Sigmoid colon (tissue), 4 donors: Measurements from ENCODE around the gene GPANK1.

Experiments used
- CTCF ChIP-seq, 4 experiments: fragments of 450-650 bp in 3 of 4; fragments of 200-600 bp in 1 of 4; IDR thresholded peaks; one replicate each; pipeline ENCODE4 v1.5.1; 2016 to 2019; ENCODE audit warnings: antibody characterized with exemption in 4 of 4, mild to moderate bottlenecking in 3 of 4, moderate library complexity in 2 of 4
- EP300 ChIP-seq, 4 donors: sonication (generic); formaldehyde crosslinking; IDR thresholded peaks; one replicate each; pipeline ENCODE4 v1.6.1; 2017; ENCODE audit warnings: antibody characterized with exemption in 4 of 4

GRCh38 chr6:31708224-31708623 lies 43.4 kb upstream of the GPANK1 start:
- no peak for TF ChIP-seq CTCF (IDR thresholded peaks at IDR 0.05)
- TF ChIP-seq EP300 (IDR thresholded peaks at IDR 0.05), result no peak
